ENCODE measurements around the gene KRTAP17-1.
"Not testable (repeated sequence)": the region's sequence is repeated elsewhere in the genome, so short reads cannot be mapped to it uniquely, and the experiment has no call there.

Gene KRTAP17-1

DNA sequence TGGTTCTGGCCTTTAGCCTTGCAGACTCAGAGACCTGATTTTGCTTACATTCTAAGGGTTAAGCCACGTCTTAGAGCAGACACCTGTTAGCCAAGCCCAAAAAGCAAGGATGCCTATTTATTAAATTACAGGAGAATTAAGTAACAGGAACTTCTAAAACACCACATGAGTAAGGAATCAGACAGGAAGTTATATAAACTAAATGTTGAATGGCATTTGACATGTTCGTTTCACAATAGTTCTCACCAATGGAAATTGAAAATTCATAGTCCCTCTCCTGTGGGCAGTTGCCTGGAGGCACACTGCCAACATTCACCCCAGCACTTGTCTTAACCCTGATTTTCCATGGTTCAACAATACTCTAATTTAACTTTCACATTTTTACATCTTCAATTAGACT is 31.0 kb downstream of the KRTAP17-1 start:
- Histone ChIP-seq H3K27me3 (ENCODE audit: insufficient read depth, poor library complexity, severe bottlenecking) (peaks cover 2% of the 10 kb centered on the region), H3K27ac (replicated peaks) (no peak overlapping the region), H3K4me3 (replicated peaks; ENCODE audit: insufficient read depth, low read length) (no peak overlapping the region)
- no peak for TF ChIP-seq POLR2AphosphoS5 (IDR thresholded peaks at IDR 0.05; ENCODE audit: low read depth)
- TF ChIP-seq SPI1 (IDR thresholded peaks at IDR 0.05; ENCODE audit: borderline replicate concordance, low read depth) = no peak
- DNase-seq (ENCODE audit: low read depth in 1 of 2, low spot score in 1 of 2) = no peak

DNA sequence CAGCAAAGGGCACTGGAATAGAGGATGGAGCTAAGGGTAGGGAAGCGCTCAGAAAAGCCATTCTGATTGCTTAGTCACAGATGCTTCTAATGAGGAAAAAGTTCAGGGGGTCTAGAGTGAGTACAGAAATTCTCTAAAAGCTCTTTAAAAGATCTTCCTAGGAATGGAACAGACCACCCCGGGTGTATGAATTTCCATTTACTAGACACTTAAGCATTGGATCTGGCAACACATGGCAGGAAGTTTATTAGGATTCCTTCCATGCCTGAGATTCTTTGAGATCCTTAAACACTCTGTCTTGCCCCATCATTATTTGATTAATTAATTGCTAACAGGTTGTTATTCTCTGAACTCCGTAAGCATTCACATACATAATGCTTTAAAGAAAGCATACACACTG is 31.5 kb downstream of the KRTAP17-1 start:
- TF ChIP-seq, protein P1, sequence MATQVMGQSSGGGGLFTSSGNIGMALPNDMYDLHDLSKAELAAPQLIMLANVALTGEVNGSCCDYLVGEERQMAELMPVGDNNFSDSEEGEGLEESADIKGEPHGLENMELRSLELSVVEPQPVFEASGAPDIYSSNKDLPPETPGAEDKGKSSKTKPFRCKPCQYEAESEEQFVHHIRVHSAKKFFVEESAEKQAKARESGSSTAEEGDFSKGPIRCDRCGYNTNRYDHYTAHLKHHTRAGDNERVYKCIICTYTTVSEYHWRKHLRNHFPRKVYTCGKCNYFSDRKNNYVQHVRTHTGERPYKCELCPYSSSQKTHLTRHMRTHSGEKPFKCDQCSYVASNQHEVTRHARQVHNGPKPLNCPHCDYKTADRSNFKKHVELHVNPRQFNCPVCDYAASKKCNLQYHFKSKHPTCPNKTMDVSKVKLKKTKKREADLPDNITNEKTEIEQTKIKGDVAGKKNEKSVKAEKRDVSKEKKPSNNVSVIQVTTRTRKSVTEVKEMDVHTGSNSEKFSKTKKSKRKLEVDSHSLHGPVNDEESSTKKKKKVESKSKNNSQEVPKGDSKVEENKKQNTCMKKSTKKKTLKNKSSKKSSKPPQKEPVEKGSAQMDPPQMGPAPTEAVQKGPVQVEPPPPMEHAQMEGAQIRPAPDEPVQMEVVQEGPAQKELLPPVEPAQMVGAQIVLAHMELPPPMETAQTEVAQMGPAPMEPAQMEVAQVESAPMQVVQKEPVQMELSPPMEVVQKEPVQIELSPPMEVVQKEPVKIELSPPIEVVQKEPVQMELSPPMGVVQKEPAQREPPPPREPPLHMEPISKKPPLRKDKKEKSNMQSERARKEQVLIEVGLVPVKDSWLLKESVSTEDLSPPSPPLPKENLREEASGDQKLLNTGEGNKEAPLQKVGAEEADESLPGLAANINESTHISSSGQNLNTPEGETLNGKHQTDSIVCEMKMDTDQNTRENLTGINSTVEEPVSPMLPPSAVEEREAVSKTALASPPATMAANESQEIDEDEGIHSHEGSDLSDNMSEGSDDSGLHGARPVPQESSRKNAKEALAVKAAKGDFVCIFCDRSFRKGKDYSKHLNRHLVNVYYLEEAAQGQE (IDR thresholded peaks at IDR 0.05; ENCODE audit: insufficient replicate concordance, low read depth) = no peak
- TF ChIP-seq, protein P2, sequence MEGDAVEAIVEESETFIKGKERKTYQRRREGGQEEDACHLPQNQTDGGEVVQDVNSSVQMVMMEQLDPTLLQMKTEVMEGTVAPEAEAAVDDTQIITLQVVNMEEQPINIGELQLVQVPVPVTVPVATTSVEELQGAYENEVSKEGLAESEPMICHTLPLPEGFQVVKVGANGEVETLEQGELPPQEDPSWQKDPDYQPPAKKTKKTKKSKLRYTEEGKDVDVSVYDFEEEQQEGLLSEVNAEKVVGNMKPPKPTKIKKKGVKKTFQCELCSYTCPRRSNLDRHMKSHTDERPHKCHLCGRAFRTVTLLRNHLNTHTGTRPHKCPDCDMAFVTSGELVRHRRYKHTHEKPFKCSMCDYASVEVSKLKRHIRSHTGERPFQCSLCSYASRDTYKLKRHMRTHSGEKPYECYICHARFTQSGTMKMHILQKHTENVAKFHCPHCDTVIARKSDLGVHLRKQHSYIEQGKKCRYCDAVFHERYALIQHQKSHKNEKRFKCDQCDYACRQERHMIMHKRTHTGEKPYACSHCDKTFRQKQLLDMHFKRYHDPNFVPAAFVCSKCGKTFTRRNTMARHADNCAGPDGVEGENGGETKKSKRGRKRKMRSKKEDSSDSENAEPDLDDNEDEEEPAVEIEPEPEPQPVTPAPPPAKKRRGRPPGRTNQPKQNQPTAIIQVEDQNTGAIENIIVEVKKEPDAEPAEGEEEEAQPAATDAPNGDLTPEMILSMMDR (IDR thresholded peaks at IDR 0.05; ENCODE audit: insufficient read depth, low read length) = no peak
- TF ChIP-seq SPI1 (IDR thresholded peaks at IDR 0.05; ENCODE audit: borderline replicate concordance, low read depth) (no peak), GABPA (IDR thresholded peaks at IDR 0.05; ENCODE audit: low read depth) (no peak), POLR2AphosphoS5 (IDR thresholded peaks at IDR 0.05; ENCODE audit: low read depth) (no peak)
- peaks cover 2% of the 10 kb centered on the region for H3K27me3 ChIP-seq (ENCODE audit: insufficient read depth, poor library complexity, severe bottlenecking)
- H3K4me3 ChIP-seq (replicated peaks; ENCODE audit: insufficient read depth, low read length) = no peak overlapping the region
- no peak for DNase-seq (ENCODE audit: low read depth in 1 of 2, low spot score in 1 of 2)
- H3K27ac ChIP-seq (replicated peaks) = no peak overlapping the region

DNA sequence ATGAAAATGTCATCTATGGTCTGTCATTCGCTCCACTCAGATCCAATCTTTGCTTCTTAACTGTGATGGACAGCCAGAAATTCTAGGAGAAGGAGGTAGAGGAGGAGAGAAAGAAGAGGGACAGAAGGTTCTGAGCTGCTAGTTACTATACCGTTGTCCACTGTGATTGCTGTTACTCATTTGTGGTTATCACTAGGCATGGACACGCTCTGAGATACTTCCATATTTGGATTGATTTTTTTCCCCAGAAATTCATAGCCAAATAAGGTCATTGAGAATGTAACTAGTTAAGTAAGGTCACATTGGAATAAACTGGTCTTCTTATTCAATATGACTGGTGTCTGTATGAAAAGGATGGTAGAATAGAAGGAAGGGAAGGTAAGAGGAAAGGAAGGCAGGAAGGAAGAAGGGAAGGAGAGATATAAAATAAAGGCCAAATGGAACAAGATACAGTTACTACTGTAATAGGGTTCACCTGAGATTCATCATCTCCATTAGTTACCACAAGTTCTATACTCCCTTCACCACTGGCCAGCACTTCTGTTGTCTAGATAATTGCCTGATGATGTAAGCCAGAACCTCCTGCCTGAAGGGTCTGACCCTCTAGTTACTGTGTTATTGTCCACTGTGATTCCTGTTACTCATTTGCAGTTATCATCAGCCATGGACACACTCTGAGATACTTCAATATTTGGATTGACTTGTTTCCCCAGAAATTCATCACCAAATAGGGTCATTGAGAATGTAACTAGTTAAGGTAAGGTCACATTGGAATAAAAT is 37.1 kb downstream of the KRTAP17-1 start:
- TF ChIP-seq, protein P1 (IDR thresholded peaks at IDR 0.05; ENCODE audit: insufficient replicate concordance, low read depth) = no peak
- TF ChIP-seq GABPA (IDR thresholded peaks at IDR 0.05; ENCODE audit: low read depth) (no peak), POLR2AphosphoS5 (IDR thresholded peaks at IDR 0.05; ENCODE audit: low read depth) (no peak), SPI1 (IDR thresholded peaks at IDR 0.05; ENCODE audit: borderline replicate concordance, low read depth) (no peak)
- TF ChIP-seq, protein P2 (IDR thresholded peaks at IDR 0.05; ENCODE audit: insufficient read depth, low read length) = no peak
- Histone ChIP-seq H3K27ac (replicated peaks) (no peak overlapping the region), H3K27me3 (ENCODE audit: insufficient read depth, poor library complexity, severe bottlenecking) (peaks cover 3% of the 10 kb centered on the region), H3K4me3 (replicated peaks; ENCODE audit: insufficient read depth, low read length) (no peak overlapping the region)
- no peak for DNase-seq (ENCODE audit: low read depth in 1 of 2, low spot score in 1 of 2)

DNA sequence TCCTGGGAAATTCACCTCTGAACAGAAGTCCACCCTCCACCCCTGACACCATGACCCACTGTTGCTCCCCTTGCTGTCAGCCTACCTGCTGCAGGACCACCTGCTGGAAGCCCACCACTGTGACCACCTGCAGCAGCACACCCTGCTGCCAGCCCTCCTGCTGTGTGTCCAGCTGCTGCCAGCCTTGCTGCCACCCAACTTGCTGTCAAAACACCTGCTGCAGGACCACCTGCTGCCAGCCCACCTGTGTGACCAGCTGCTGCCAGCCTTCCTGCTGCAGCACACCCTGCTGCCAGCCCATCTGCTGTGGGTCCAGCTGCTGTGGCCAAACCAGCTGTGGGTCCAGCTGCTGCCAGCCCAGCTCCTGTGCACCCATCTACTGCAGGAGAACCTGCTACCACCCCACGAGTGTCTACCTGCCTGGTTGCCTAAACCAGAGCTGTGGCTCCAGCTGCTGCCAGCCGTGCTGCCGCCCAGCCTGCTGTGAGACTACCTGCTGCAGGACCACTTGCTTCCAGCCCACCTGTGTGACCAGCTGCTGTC is 39.8 kb downstream of the KRTAP17-1 start, which contains the start of gene KRTAP9-7:
Gene KRTAP9-7, plus strand, starts transcription at position 51 of the 543 bp plus-strand sequence. Its CDS starts 0 bp downstream, at position 51.
- not testable (repeated sequence) for H3K4me3 ChIP-seq (replicated peaks; ENCODE audit: insufficient read depth, low read length)

More for the DNA sequence above, 39.8 kb downstream of the KRTAP17-1 start, which contains the start of gene KRTAP9-7:
- DNase-seq (ENCODE audit: low read depth in 1 of 2, low spot score in 1 of 2); H3K27me3 ChIP-seq (ENCODE audit: insufficient read depth, poor library complexity, severe bottlenecking); H3K27ac ChIP-seq (replicated peaks): not testable (repeated sequence)

Data from HL-60 (cell line).